ENCODE data around the gene WDR70. TPM values are rescaled to one million over a fixed set of nuclear protein-coding genes. Genes with fewer than 3 reads are reported as not detected.

The WDR70 gene
- total RNA-seq, 2 experiments from 2014 or later: 24.5 to 34.6 TPM

GRCh38 chr5:37738865-37739488 is 359.9 kb downstream of the WDR70 start:
- ATAC-seq (ENCODE audit: poor library complexity) (no peak), DNase-seq (no peak)
- peaks cover 2% of the 10 kb centered on the region for H3K4me1 ChIP-seq (ENCODE audit: insufficient read depth, low read length)
- H3K27me3 Mint-ChIP-seq: no peaks in the 10 kb centered on the region
- POLR2A ChIA-PET: no interaction called here
- no peak overlapping the region for H3K4me3 Mint-ChIP-seq
- intact Hi-C loops (cut with DNase I, micrococcal nuclease): no loop called here
- peaks cover 4% of the 10 kb centered on the region for H3K9me3 Mint-ChIP-seq
- H3K27ac Mint-ChIP-seq: no peak overlapping the region
- H3K27ac ChIP-seq (ENCODE audit: low read depth in 1 of 2, low read length in 2 of 2): no peak overlapping the region
- H3K36me3 Mint-ChIP-seq (ENCODE audit: low read depth): peaks cover 85% of the 10 kb centered on the region
- peaks cover 5% of the 10 kb centered on the region for H3K4me1 Mint-ChIP-seq (ENCODE audit: low read depth)
- peaks cover 23% of the 10 kb centered on the region for H3K36me3 ChIP-seq (ENCODE audit: insufficient read depth, low read length)
- H3K27me3 ChIP-seq (ENCODE audit: control insufficient read depth in 1 of 2, insufficient read depth in 2 of 2, low read length in 2 of 2): no peaks in the 10 kb centered on the region
- peaks cover 0 to 9% of the 10 kb centered on the region in 2 experiments for H3K9me3 ChIP-seq (ENCODE audit: control insufficient read depth in 1 of 2, insufficient read depth in 1 of 2, low read length in 2 of 2)
- H3K4me3 ChIP-seq (ENCODE audit: low read length): no peak overlapping the region
- TF ChIP-seq CTCF (IDR thresholded peaks at IDR 0.05): no peak
- CTCF ChIA-PET: no interaction called here

DNA sequence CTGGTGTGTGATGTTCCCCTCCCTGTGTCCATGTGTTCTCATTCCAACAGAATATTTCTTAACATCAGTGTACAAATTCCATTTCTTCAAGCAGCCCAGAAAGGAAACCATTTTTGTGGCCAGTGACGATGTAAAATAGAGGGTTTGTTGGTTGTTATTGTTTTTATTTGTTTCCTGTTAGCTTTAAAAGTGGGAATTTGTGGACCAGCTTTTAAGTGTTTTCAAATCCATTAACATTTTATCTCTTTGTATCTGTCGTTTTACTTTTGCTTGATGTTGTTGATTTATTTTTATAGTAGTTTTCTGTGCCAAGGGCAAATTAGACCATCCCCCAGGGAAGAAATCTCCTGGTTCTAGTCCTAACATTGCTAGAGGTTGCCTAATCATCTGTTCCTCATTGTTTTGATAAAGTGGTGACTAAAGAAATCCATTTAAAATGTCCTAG is 360.7 kb downstream of the WDR70 start:
- Mint-ChIP-seq H3K4me3 (no peak overlapping the region), H3K27me3 (no peaks in the 10 kb centered on the region), H3K4me1 (ENCODE audit: low read depth) (peaks cover 5% of the 10 kb centered on the region), H3K9me3 (peaks cover 4% of the 10 kb centered on the region), H3K36me3 (ENCODE audit: low read depth) (peaks cover 88% of the 10 kb centered on the region), H3K27ac (no peak overlapping the region)
- Histone ChIP-seq H3K9me3 (ENCODE audit: control insufficient read depth in 1 of 2, insufficient read depth in 1 of 2, low read length in 2 of 2) (peaks cover 0 to 9% of the 10 kb centered on the region in 2 experiments), H3K4me3 (ENCODE audit: low read length) (no peak overlapping the region), H3K36me3 (ENCODE audit: insufficient read depth, low read length) (peaks cover 24% of the 10 kb centered on the region), H3K27ac (ENCODE audit: low read depth in 1 of 2, low read length in 2 of 2) (no peak overlapping the region), H3K4me1 (ENCODE audit: insufficient read depth, low read length) (peaks cover 2% of the 10 kb centered on the region), H3K27me3 (ENCODE audit: control insufficient read depth in 1 of 2, insufficient read depth in 2 of 2, low read length in 2 of 2) (no peaks in the 10 kb centered on the region)
- ChIA-PET POLR2A (interaction anchor here (0.6 kb wide), 1 partner anchor 27 kb away, joined by 3 read pairs; no protein-coding TSS in a partner anchor), CTCF (no interaction called here)
- ATAC-seq (ENCODE audit: poor library complexity): no peak
- intact Hi-C loops (cut with DNase I, micrococcal nuclease): no loop called here
- no peak for DNase-seq
- TF ChIP-seq CTCF (IDR thresholded peaks at IDR 0.05): no peak

DNA sequence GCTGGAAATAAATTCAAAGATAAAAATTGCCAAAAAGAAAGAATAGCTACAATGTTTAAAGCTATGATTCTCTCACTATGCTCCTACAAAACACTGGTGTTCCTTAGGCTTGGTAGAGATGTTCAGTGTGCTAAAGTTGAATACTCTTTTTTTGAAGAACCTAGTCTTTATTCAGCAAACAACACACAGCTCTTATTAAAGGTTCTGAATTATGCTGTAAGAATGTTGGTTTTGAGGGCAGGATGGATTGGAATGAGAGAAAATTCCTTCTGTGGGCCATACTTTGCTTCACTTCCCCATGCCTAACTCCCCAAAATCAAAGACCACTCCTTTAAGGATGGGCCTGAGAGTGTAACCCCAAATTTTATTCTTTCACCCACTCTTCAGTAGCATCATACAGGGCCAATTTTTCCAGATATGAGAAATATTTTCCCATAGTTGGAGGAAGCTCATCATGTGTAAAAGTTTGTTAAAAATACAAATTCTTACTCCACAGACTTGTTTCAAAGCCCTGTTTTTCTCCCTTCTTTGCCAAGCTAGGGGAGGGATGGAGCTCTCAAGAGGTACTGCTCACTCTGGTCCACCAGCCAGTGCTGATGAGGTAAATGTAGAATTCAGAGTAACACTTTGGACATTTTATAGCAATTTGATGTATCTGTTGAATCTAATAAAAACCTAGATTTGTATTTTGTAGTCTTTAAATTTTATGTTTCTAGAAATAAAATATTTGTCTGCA is 361.4 kb downstream of the WDR70 start:
- Histone ChIP-seq H3K9me3 (ENCODE audit: control insufficient read depth in 1 of 2, insufficient read depth in 1 of 2, low read length in 2 of 2) (peaks cover 0 to 9% of the 10 kb centered on the region in 2 experiments), H3K27ac (ENCODE audit: low read depth in 1 of 2, low read length in 2 of 2) (no peak overlapping the region), H3K36me3 (ENCODE audit: insufficient read depth, low read length) (peaks cover 24% of the 10 kb centered on the region), H3K27me3 (ENCODE audit: control insufficient read depth in 1 of 2, insufficient read depth in 2 of 2, low read length in 2 of 2) (no peaks in the 10 kb centered on the region), H3K4me3 (ENCODE audit: low read length) (no peak overlapping the region), H3K4me1 (ENCODE audit: insufficient read depth, low read length) (peaks cover 2% of the 10 kb centered on the region)
- no peak for TF ChIP-seq CTCF (IDR thresholded peaks at IDR 0.05)
- Mint-ChIP-seq H3K36me3 (ENCODE audit: low read depth) (peaks cover 82% of the 10 kb centered on the region), H3K4me3 (no peak overlapping the region), H3K27me3 (no peaks in the 10 kb centered on the region), H3K4me1 (ENCODE audit: low read depth) (peaks cover 5% of the 10 kb centered on the region), H3K27ac (no peak overlapping the region), H3K9me3 (peaks cover 4% of the 10 kb centered on the region)
- ATAC-seq (ENCODE audit: poor library complexity): no peak
- ChIA-PET CTCF (interaction anchor here (0.6 kb wide), 1 partner anchor 312 kb away, joined by 3 read pairs; no protein-coding TSS in a partner anchor), POLR2A (no interaction called here)
- intact Hi-C loops (cut with DNase I, micrococcal nuclease): no loop called here
- no peak for DNase-seq
